Measurements from ENCODE around the gene ST8SIA3. TPM values are rescaled to one million over a fixed set of nuclear protein-coding genes. Genes with fewer than 3 reads are reported as not detected.
"Not testable (repeated sequence)": the region's sequence is repeated elsewhere in the genome, so short reads cannot be mapped to it uniquely, and the experiment has no call there.

Gene ST8SIA3
- total RNA-seq, 2 experiments from 2014 or later, result not detected

GRCh38 chr18:57362714-57363113 is 10.4 kb downstream of the ST8SIA3 start:
- ChIA-PET CTCF (no interaction called here), POLR2A (no interaction called here)

GRCh38 chr18:57364460-57364859 is 12.1 kb downstream of the ST8SIA3 start:
- ChIA-PET POLR2A (no interaction called here), CTCF (no interaction called here)

- ChIA-PET CTCF (no interaction called here), POLR2A (no interaction called here)
These were observed 14.2 kb downstream of the ST8SIA3 start for GRCh38 chr18:57366528-57367081.

DNA sequence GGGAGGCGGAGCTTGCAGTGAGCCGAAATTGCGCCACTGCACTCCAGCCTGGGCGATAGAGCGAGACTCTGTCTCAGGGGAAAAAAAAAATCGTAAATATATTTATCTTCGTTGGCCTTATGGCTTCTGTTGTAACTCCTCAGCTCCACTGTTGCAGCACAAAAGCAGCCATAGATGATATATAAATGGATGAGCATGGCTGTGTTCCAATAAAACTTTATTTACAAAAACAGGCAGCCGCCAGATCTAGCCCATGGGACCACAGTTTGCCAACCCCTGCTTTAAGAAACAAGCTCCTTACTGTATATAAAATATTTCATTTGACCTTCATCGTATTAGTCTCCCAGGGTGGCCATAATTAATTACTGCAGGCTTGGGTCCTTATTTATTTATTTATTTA is 20.1 kb downstream of the ST8SIA3 start:
- POLR2A ChIA-PET, result no interaction called here
- CTCF ChIA-PET, result no interaction called here

GRCh38 chr18:57373017-57373416 is 20.7 kb downstream of the ST8SIA3 start:
- CTCF ChIA-PET, result no interaction called here
- POLR2A ChIA-PET, result no interaction called here

GRCh38 chr18:57376503-57376902 is 24.1 kb downstream of the ST8SIA3 start:
- ChIA-PET POLR2A (no interaction called here), CTCF (no interaction called here)

DNA sequence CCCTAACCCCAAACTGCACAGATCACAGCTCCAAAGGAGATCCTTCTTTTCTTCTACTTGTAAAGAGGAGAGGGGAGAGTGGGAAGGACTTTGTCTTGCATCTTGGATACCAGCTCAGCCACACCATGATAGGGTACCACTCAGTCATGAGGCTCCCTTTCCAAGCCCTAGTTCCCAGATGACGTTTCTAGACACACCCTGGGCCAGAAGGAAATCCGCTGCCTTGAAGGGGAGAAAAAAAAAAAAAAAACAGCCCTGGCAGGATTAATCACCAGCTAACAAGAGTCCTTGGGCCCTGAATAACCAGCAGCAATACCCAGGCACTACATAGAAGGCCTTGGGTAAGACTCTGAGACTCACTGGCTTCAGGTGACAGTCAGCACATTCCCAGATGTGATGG is 36.9 kb downstream of the ST8SIA3 start:
- POLR2A ChIA-PET, result no interaction called here

DNA sequence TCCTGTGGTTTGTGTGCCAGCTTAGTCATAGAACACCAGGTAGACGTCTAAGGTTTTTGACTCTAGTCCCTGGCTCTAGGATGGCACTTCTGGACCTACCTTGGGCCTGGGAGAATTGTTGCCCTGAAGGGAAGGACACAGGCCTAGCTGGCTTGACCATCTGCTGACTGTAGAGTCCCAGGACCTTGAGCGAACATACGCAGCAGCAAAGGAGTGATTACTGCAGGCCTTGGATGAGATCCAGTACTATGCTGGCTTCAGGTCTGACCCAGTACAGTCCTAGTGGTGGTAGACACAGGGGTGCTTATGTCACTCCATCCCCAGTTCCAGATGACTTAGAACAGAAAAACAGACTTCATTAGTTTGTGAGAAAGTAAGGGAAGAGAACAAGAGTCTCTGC is 37.7 kb downstream of the ST8SIA3 start:
- POLR2A ChIA-PET, result no interaction called here
- CTCF ChIA-PET, result no interaction called here

More for the DNA sequence above, 36.9 kb downstream of the ST8SIA3 start:
- CTCF ChIA-PET, result interaction anchor here (0.6 kb wide), 1 partner anchor 14 kb away, joined by 3 read pairs; no protein-coding TSS in a partner anchor

- POLR2A ChIA-PET, CTCF ChIA-PET: not testable (repeated sequence)
These were observed 42.4 kb downstream of the ST8SIA3 start for GRCh38 chr18:57394749-57395148.

GRCh38 chr18:57396831-57397230 is 44.5 kb downstream of the ST8SIA3 start:
- CTCF ChIA-PET, POLR2A ChIA-PET: not testable (repeated sequence)

DNA sequence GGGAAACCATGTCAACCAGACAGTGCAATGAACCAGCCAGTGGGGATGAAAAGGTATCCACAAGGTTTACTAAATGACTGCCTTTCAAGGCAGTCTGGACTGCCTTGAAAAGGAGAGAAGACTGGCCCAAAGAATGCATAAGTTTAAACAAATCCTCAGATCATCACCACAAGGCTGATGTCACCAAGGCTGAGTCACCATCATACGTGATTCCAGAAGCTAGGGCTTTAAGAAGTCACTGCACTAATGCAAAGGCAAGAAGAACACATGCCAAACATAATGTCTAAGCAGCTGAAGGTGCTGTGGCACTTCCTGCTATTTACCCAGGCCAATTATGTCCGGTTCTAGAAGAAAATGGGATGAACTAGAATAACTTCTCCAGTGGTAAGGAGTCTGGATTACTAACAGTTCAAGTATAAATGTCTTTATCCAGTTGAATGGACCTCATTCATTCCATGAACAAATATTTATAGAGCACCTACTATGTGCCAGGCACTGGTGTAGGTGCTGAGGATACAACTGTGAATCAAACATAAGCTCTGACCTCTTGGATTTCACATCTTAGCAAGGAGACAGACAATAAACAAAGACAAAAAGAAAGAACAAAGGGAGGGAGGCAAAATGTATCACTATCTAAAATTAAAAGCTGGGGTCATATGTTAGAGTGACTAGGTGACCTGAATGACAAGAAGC is 45.2 kb downstream of the ST8SIA3 start:
- CTCF ChIA-PET, result no interaction called here
- POLR2A ChIA-PET, result no interaction called here

GRCh38 chr18:57404345-57404744 is 52.0 kb downstream of the ST8SIA3 start:
- ChIA-PET CTCF (no interaction called here), POLR2A (no interaction called here)

DNA sequence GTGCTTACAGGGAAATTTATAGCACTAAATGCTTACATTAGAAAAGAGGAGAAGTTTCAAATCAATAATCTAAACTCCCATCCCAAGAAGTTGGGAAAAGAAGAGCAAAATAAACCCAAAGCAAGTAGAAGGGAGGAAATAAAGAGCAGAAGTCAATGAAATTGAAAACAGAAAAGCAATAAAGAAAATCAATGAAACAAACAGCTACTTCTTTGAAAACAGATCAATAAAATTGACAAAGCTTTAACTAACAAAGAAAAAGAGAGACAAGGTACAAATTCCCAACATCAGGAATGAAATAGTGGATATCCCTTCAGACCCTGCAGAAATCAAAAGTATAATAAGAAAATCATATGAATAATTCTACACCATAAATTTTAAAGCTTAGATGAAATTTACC is 57.3 kb downstream of the ST8SIA3 start:
- POLR2A ChIA-PET, result no interaction called here
- CTCF ChIA-PET, result no interaction called here

- POLR2A ChIA-PET, result no interaction called here
- CTCF ChIA-PET, result no interaction called here
These were observed 58.4 kb downstream of the ST8SIA3 start for GRCh38 chr18:57410749-57411148.

- POLR2A ChIA-PET, result no interaction called here
These were observed 64.2 kb downstream of the ST8SIA3 start for GRCh38 chr18:57416542-57416941.

More at GRCh38 chr18:57416542-57416941, 64.2 kb downstream of the ST8SIA3 start:
- CTCF ChIA-PET, result no interaction called here

Other genes starting within 250 kb of the ST8SIA3 start
- not detected for gene BOD1L2, start 205.5 kb upstream of the ST8SIA3 start, total RNA-seq
- gene ONECUT2, start 82.8 kb downstream of the ST8SIA3 start, total RNA-seq, result not detected
- gene FECH, start 234.1 kb downstream of the ST8SIA3 start, total RNA-seq, result 10 to 100 TPM; 29.5 to 31.8 TPM